GM12864 (cell line): ENCODE results near the gene DLD.
A peak's percentile ranks its signal among the peaks of the same experiment; 100 is the strongest.

Experiments used
- DNase-seq: peaks from one replicate; pipeline ENCODE4 v3.0.0-alpha.2; 2011; ENCODE audit warnings: low read depth
- H3K4me3 ChIP-seq: 2 replicates; pipeline ENCODE4 v1.5.1; 2011; ENCODE audit warnings: mild to moderate bottlenecking, low read depth, low read length, control low read depth
- CTCF ChIP-seq: IDR thresholded peaks from 2 replicates; pipeline ENCODE4 v1.5.1; 2011; ENCODE audit warnings: low read depth, mild to moderate bottlenecking, moderate library complexity, low read length, control low read depth, inconsistent platforms; ENCODE audit errors: missing control alignments

DLD gene

GRCh38 chr7:107874605-107875446 lies 16.2 kb upstream of the DLD start:
- TF ChIP-seq CTCF, result peak; percentile 72
- no peak overlapping the region for H3K4me3 ChIP-seq
- DNase-seq, result no peak

- no peak for TF ChIP-seq CTCF
- no peak for DNase-seq
- H3K4me3 ChIP-seq, result no peak overlapping the region
Measured at GRCh38 chr7:107876916-107877315, 14.1 kb upstream of the DLD start.

DNA sequence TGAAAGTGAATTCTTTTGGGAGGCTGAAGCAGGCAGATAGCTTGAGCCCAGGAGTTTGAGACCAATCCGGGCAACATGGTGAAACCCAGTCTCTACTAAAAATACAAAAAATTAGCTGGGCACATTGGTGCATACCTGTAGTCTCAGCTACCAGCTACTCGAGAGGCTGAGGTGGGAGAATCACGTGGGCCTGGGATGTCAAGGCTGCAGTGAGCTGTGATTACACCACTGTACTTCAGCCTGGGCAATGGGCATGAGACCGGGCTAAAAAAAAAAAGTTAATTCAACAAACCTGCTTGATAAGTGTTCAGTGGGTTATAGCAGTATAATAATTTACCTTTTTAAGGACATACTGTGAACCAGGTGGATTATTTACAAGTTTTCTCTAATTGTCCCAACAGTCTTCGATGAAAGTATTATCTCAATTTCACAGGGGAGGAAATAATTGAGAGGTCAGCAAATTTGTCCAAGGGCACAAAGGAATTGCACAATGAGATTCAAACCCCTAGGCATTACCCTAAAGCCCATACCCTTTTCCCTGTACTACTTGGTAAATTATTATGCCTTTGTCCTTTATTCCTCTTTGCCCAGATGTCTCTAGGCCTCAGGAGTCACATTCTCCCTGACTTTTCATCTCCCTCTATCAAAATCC lies 13.1 kb upstream of the DLD start:
- no peak for TF ChIP-seq CTCF
- no peak for DNase-seq
- H3K4me3 ChIP-seq, result no peak overlapping the region

DNA sequence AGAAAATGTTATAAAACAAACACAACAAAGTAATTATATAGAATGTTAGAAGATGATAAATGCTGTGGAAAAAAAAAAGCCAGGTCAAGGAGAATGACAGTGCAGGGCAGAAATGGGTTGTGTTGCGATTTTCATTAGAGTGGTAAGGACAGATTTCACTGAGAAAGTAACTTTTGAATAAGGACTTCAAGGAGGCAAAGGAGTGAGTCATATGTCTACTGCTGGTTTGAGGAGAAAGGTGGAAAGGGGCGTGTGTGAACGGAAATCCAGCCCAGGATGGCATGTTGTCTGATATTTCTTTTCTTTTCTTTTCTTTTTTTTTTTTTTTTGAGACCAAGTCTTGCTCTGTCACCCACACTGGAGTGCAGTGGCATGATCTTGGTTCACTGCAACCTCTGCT lies 12.3 kb upstream of the DLD start:
- H3K4me3 ChIP-seq, result no peak overlapping the region
- TF ChIP-seq CTCF, result no peak
- no peak for DNase-seq

DNA sequence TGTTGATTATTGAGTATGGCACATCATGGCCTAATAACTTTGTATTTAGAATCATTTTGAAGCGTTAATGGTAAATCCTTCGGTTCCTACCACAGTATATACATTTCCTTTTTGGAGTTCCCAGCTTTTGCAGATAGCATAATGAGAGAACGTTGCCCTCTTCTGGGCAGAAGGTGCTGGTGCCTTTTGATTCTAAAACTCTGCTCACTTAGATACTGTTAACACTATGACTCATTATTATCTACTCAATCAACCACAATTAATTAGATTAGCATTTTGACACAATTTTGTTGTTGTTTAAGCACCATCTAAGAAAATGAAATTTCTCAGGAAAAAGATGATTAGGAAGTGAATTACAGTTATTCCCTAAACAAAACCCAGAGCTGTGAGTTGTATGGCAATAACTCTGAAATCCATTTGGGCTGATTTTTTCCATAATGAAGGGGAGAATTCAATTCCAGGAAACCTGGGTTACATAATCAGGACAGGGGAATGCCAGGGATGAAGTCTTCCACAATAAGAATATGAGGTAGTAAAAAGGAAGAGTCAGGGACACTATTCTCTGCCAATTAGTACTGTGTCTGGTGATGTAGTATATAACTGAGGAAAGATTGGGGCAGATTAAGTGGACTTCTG lies 11.5 kb upstream of the DLD start:
- no peak overlapping the region for H3K4me3 ChIP-seq
- peak; percentile 73 for TF ChIP-seq CTCF
- DNase-seq, result no peak

DNA sequence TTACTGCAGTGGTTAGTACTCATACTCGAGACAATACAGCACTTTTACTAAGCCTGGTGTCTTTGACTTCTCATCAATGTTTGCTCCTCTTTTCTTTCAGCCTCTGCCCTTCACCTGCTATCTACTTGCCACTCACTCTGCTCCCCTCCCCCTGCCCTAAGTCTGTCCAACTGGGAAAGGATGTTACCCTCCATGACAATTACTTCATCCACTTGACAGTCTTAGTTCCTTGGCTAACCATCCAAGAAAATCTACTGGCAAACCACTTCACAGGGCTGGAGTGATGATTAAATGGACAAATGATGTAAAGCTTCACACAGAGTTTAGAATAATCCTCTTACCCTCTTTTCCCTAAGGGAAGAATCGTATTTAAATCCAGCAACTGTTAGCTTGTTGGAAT lies 8.2 kb upstream of the DLD start:
- DNase-seq, result no peak
- no peak overlapping the region for H3K4me3 ChIP-seq
- TF ChIP-seq CTCF, result no peak
